Measurements from ENCODE around the gene PTGDR2.

PTGDR2 gene

GRCh38 chr11:60858731-60859464 lies 3.1 kb upstream of the PTGDR2 start:
- H3K27me3 ChIP-seq (ENCODE audit: low read depth), result no peaks in the 10 kb centered on the region
- no peak for DNase-seq (ENCODE audit: low spot score in 2 of 2)
- no peaks in the 10 kb centered on the region for H3K9me3 ChIP-seq
- no peaks in the 10 kb centered on the region for H3K4me1 ChIP-seq
- H3K36me3 ChIP-seq (replicated peaks), result no peaks in the 10 kb centered on the region
- H3K4me3 ChIP-seq, result no peak overlapping the region
- in situ Hi-C loops (cut with MboI; ENCODE audit: low sequenced_read_pairs), result no loop called here

- Histone ChIP-seq H3K9me3 (no peaks in the 10 kb centered on the region), H3K36me3 (replicated peaks) (no peaks in the 10 kb centered on the region), H3K4me1 (no peaks in the 10 kb centered on the region), H3K4me3 (no peak overlapping the region), H3K27me3 (ENCODE audit: low read depth) (no peaks in the 10 kb centered on the region)
- in situ Hi-C loops (cut with MboI; ENCODE audit: low sequenced_read_pairs), result no loop called here
- DNase-seq (ENCODE audit: low spot score in 2 of 2), result no peak
Measured at GRCh38 chr11:60858236-60858635, 2.5 kb upstream of the PTGDR2 start.

GRCh38 chr11:60857378-60858232 lies 1.9 kb upstream of the PTGDR2 start:
- in situ Hi-C loops (cut with MboI; ENCODE audit: low sequenced_read_pairs), result no loop called here
- H3K27me3 ChIP-seq (ENCODE audit: low read depth), result no peaks in the 10 kb centered on the region
- no peak overlapping the region for H3K4me3 ChIP-seq
- H3K36me3 ChIP-seq (replicated peaks), result no peaks in the 10 kb centered on the region
- no peaks in the 10 kb centered on the region for H3K4me1 ChIP-seq
- no peaks in the 10 kb centered on the region for H3K9me3 ChIP-seq
- no peak for DNase-seq (ENCODE audit: low spot score in 2 of 2)

GRCh38 chr11:60854847-60855725 lies 664 bp downstream of the PTGDR2 start:
- in situ Hi-C loops (cut with MboI; ENCODE audit: low sequenced_read_pairs), result no loop called here
- H3K27me3 ChIP-seq (ENCODE audit: low read depth), result no peaks in the 10 kb centered on the region
- no peak overlapping the region for H3K4me3 ChIP-seq
- H3K9me3 ChIP-seq, result no peaks in the 10 kb centered on the region
- H3K36me3 ChIP-seq (replicated peaks), result peaks cover 20% of the 10 kb centered on the region
- DNase-seq (ENCODE audit: low spot score in 2 of 2), result no peak
- H3K4me1 ChIP-seq, result no peaks in the 10 kb centered on the region

GRCh38 chr11:60854140-60854846 lies 1.5 kb downstream of the PTGDR2 start:
- in situ Hi-C loops (cut with MboI; ENCODE audit: low sequenced_read_pairs), result no loop called here
- no peak for DNase-seq (ENCODE audit: low spot score in 2 of 2)
- no peaks in the 10 kb centered on the region for H3K4me1 ChIP-seq
- peaks cover 23% of the 10 kb centered on the region for H3K36me3 ChIP-seq (replicated peaks)
- H3K9me3 ChIP-seq, result no peaks in the 10 kb centered on the region
- H3K27me3 ChIP-seq (ENCODE audit: low read depth), result no peaks in the 10 kb centered on the region
- no peak overlapping the region for H3K4me3 ChIP-seq

- H3K27me3 ChIP-seq (ENCODE audit: low read depth), result no peaks in the 10 kb centered on the region
- in situ Hi-C loops (cut with MboI; ENCODE audit: low sequenced_read_pairs), result no loop called here
- no peak for DNase-seq (ENCODE audit: low spot score in 2 of 2)
- H3K36me3 ChIP-seq (replicated peaks), result peaks cover 33% of the 10 kb centered on the region
- H3K9me3 ChIP-seq, result no peaks in the 10 kb centered on the region
- H3K4me3 ChIP-seq, result no peak overlapping the region
- H3K4me1 ChIP-seq, result no peaks in the 10 kb centered on the region
Measured at GRCh38 chr11:60852982-60853950, 2.5 kb downstream of the PTGDR2 start.

GRCh38 chr11:60852117-60852981 lies 3.4 kb downstream of the PTGDR2 start:
- no peaks in the 10 kb centered on the region for H3K9me3 ChIP-seq
- in situ Hi-C loops (cut with MboI; ENCODE audit: low sequenced_read_pairs), result no loop called here
- peaks cover 43% of the 10 kb centered on the region for H3K36me3 ChIP-seq (replicated peaks)
- H3K27me3 ChIP-seq (ENCODE audit: low read depth), result no peaks in the 10 kb centered on the region
- DNase-seq (ENCODE audit: low spot score in 2 of 2), result no peak
- H3K4me1 ChIP-seq, result no peaks in the 10 kb centered on the region
- no peak overlapping the region for H3K4me3 ChIP-seq

GRCh38 chr11:60851327-60852104 lies 4.2 kb downstream of the PTGDR2 start:
- H3K36me3 ChIP-seq (replicated peaks), result peaks cover 46% of the 10 kb centered on the region
- no peak overlapping the region for H3K4me3 ChIP-seq
- H3K9me3 ChIP-seq, result no peaks in the 10 kb centered on the region
- in situ Hi-C loops (cut with MboI; ENCODE audit: low sequenced_read_pairs), result no loop called here
- no peaks in the 10 kb centered on the region for H3K4me1 ChIP-seq
- no peaks in the 10 kb centered on the region for H3K27me3 ChIP-seq (ENCODE audit: low read depth)
- DNase-seq (ENCODE audit: low spot score in 2 of 2), result no peak

- Histone ChIP-seq H3K36me3 (replicated peaks) (peaks cover 61% of the 10 kb centered on the region), H3K4me1 (peaks cover 2% of the 10 kb centered on the region; the same call in 1 of the 2 replicates), H3K9me3 (no peaks in the 10 kb centered on the region), H3K27me3 (ENCODE audit: low read depth) (no peaks in the 10 kb centered on the region), H3K4me3 (no peak overlapping the region)
- DNase-seq (ENCODE audit: low spot score in 2 of 2), result no peak
- in situ Hi-C loops (cut with MboI; ENCODE audit: low sequenced_read_pairs), result no loop called here
Measured at GRCh38 chr11:60849641-60850520, 5.9 kb downstream of the PTGDR2 start.

GRCh38 chr11:60848714-60849151 lies 7.0 kb downstream of the PTGDR2 start:
- DNase-seq (ENCODE audit: low spot score in 2 of 2), result no peak
- peaks cover 8% of the 10 kb centered on the region for H3K4me1 ChIP-seq

More at GRCh38 chr11:60848714-60849151, 7.0 kb downstream of the PTGDR2 start:
- Histone ChIP-seq H3K36me3 (replicated peaks) (peaks cover 65% of the 10 kb centered on the region), H3K4me3 (no peak overlapping the region), H3K27me3 (ENCODE audit: low read depth) (no peaks in the 10 kb centered on the region), H3K9me3 (no peaks in the 10 kb centered on the region)
- in situ Hi-C loops (cut with MboI; ENCODE audit: low sequenced_read_pairs), result no loop called here

Measured in HAP-1 (cell line).